HG03442 (cell line): ENCODE measurements around the gene FBN3.
"Not testable (repeated sequence)": the region's sequence is repeated elsewhere in the genome, so short reads cannot be mapped to it uniquely, and the experiment has no call there.

ENCODE experiments used
- ATAC-seq: cut with Tn5 transposase; IDR thresholded peaks from one replicate; pipeline ENCODE4 v1.9.1; 2021; ENCODE audit warnings: mild to moderate bottlenecking, moderate library complexity; ENCODE audit not compliant: unreplicated experiment

The FBN3 gene

GRCh38 chr19:8025316-8025715 lies 124.1 kb downstream of the FBN3 start:
- ATAC-seq = no peak

GRCh38 chr19:8024256-8024655 lies 125.1 kb downstream of the FBN3 start:
- ATAC-seq = not testable (repeated sequence)

- ATAC-seq = no peak
Measured at GRCh38 chr19:8023371-8023770, 126.0 kb downstream of the FBN3 start.

- ATAC-seq = no peak
Measured at GRCh38 chr19:8022275-8022674, 127.1 kb downstream of the FBN3 start.

- no peak for ATAC-seq
Measured at GRCh38 chr19:8021374-8021773, 128.0 kb downstream of the FBN3 start.

GRCh38 chr19:8020681-8021080 lies 128.7 kb downstream of the FBN3 start:
- no peak for ATAC-seq

- no peak for ATAC-seq
Measured at GRCh38 chr19:8017808-8018207, 131.6 kb downstream of the FBN3 start.
